RKO (cell line): ENCODE results near the gene ALDH1A3.

Experiments
- DNase-seq: peaks from one replicate; pipeline ENCODE4 v3.0.0-alpha.2; 2016; ENCODE audit warnings: low spot score

The ALDH1A3 gene

DNA sequence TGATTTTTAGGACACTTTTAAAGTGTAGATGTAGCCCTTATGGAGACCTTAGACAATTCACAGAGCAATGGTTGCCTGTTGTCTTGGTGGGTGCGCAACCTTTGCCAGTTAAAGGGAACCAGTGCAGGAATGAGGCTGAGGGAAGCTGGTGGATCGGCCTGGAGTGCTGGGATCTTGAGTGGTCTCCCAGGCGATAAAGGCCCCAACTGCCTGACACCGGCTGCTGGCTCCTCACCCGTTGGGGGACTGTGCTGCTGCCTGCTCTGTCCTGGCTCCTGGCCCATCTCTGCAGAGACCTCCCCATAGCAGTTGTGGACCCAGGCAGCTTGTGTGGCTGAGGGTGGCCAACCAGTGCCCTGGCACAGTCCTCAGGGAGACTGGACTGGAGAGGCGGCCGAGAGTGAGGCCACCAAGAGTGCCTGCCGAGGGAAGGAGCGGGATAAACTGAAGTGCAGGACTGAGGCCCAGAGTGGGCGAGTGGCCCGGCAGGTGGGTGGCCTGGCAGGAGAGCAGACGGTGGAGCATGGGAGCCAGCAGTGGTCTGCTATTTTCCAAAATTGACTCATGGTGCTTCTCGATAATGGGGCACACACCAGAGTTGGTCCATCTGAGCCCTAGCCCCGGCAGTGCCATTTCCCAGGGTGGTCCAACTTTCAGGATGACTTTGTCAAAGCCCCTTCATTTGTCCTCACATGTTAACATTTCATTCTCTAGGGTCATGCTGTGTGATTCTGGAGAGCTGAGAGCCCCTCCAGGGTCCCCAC is 2.1 kb downstream of the ALDH1A3 start:
- no peak for DNase-seq

DNA sequence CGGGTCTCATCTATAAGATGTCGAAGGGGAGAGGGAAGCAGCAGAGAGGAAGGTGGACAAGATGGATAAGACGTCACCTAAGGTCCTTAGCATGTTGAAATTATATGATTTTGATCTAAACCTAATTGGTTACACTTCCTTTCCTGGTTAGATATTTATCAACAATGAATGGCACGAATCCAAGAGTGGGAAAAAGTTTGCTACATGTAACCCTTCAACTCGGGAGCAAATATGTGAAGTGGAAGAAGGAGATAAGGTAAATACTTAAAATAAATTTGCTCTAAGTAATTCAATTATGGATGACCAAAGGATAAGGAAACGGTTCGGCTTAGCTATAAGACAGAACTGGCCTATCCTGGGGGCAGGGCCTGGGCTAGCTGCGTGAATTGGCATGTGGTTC is 5.5 kb downstream of the ALDH1A3 start:
- DNase-seq = no peak

DNA sequence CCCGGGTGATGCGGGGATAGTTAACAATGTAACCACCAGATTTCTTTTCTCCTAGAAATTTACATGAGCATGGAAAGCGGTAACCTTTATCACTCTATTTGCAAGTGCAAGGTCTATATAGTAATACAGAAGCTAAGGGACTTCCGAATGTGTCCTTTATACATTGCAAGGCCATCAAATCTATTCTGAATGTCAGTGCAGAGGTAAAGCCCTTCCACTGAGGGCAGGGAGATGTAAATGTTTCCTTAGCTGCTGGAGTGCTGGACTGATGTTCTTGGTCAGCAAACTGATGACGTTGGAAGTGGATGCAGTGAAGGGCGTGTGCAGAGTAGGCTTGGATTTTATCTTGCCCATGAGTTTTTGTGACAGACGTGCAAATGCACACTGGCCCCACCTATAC is 6.2 kb downstream of the ALDH1A3 start:
- no peak for DNase-seq

DNA sequence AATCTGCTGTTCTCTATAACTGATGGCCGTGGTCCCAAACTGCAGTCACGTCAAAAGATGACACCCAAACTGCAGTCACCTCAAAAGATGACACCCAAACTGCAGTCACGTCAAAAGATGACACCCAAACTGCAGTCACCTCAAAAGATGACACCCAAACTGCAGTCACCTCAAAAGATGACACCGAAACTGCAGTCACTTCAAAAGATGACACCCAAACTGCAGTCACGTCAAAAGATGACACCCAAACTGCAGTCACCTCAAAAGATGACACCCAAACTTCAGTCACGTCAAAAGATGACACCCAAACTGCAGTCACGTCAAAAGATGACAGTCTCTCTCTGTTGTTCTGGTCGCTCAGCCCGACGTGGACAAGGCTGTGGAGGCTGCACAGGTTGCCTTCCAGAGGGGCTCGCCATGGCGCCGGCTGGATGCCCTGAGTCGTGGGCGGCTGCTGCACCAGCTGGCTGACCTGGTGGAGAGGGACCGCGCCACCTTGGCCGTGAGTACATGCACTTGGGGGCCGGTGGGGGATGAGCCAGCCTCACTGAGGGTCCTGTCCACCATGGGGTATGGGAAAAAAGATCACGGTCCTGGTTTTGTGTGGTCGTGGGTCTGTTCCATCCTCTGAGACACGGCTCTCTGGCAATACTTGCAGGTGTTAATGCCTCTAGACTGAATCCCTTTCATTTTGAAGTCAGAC is 7.7 kb downstream of the ALDH1A3 start:
- no peak for DNase-seq

DNA sequence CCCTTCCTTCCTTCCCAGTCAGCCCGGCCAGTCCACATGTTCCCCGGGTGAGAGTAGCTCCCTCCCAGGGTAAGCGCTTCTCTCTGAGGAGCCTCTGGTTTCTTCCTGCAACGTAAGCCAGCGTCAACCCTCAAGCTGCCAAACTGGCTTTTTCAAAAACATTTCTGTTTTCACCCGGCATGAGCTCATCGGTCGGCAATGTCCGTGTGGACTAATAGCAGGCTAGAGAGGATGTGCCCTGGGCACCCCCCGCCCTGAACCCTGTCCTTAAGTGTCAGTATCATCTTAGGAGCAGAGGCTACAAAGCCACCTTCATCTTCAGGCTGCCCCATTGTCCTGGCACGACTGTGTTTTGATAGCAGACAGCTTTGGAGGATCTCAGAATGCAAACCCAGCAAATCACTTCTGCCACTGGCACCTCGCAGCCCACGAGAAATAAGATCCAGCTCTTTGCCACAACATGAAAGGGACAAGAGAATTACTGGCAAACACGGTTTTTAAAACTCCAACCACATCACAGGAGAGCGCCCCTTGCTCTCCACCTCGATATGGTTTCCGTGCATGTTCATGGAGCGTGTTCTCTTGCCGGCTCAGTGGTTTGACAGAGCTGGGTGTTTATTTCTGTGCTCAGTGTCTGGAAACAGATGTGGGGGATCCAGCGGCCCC is 9.9 kb downstream of the ALDH1A3 start:
- DNase-seq = no peak

DNA sequence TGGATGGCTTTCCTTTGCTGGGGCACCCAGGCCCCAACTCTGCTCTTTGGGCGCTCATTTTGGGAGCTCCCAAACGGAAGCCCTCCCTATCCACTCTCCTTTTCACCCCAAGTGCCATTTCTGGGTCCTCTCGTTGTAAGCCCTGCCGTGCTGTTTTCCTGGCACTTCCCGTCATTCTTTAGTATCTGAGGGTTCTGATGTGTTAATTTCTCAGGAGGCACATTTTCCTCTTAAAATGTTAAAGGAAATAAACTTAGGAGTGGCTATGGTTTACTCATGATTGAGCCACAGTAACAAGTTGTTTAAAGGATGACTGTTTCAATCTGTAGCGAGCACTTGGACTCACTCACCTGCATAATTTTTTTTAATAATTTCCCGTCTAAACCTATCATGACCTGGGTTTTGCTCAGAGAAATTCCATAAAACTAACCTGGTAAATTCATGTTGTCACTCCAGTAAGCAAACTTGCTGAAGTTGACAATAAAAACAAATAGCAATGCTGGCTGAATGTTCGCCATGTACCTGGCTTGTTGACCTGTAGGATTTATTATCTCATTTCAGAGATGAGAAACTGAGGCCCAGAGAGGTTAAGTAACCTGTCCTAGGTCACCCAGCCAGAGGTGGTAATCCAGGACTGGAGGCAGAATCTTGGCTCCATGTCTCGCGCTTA is 10.6 kb downstream of the ALDH1A3 start:
- DNase-seq = no peak

DNA sequence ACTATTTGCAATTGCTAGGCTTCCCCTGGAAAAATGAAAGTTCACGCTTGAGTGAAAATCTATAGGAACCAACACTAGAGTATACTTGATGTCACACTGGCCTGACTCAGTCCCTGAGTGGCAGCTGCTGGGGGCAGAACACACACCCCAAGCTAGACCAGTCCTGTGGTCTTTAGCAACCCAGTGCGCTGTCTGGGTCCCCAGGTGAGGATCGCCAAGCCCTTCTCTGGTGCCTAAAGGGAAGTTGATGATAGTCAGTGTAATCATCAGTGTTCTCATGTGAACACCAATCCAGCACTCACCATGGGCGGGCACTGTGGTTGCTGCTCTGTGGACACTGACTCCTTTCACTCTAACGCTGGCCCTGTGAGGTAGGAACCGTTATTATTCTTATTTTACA is 11.2 kb downstream of the ALDH1A3 start:
- no peak for DNase-seq

DNA sequence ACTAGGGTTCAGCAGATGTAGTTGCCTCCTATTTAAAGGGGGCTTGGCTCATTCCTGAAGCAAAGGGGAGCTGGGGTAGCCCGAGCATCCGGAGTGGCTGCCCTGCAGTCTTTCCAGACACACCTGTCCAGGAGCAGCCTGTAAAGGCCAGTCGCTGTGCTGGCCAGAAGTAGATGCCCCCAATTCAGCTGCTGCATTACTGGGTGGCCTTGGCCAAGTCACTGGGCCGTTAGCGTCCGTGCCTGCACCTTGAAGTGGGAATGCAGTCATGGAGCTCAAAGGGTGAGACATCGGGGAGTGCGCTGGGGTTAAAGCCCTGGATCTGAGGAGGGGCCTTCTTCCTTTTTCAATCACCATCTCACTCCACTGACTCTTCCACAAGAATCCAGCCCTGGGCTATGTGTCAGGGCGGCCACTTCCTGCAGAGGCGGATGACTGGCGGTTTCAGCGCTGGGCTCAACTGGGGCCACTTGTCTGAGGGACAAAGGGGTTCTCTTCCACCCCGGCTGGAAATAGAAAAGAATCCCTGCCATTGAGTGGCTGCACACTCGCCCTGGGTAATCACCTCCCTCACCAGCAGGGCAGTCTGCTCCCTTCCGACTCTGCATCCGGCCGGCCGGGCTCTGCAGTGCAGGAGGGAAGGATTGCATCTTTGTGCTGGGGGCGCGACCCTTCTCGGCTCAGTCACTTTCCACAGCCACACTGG is 11.8 kb downstream of the ALDH1A3 start:
- no peak for DNase-seq

DNA sequence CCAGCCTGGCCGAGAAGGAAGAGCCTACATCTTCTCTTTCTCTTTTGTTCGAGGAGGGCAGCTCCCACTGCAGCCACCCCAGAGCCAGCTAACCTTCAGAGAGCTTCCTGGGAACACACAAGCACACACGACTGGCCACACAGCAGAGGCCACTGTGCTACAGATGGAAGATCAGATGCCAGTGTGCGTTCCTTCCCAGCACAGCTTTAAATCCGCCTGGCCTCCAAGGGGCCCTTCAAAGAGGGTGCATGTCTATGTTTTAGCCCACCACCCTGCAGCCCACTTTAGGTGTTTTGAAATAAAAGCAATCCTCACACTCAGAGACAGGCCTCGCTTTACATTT is 12.4 kb downstream of the ALDH1A3 start:
- no peak for DNase-seq

DNA sequence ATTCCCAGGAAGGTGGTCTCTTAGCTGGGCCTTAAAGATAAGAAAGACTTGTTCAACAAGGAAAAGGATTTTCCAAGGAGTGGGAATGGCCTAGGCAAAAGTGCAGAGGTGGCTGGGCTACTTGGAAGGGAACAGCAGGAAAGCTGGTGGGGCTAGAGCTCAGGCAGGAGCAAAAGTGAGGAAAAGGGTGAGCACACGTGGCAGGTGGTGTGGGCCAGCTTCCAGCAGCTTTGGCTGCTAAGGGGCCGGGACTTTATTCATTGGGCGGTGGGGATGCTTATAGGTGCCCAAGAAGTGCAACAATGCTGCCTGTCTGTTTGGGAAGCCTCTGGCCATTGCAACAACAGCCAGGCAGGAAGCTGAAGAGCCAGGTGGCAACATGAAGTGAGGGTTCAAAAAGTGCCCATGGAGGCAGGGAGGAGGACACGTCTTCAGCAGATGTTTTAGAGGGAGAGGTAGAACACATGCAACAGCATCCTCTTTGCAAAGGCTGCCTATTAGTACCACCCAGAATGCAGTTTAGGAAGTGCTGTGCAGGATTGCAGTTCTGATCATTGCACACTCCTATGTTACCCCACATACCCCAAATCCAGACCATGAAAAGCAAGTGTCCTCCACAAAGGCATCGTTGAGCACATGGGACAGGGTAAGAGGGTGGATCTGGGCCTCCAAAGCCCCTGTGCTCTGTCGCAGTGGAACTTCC is 13.8 kb downstream of the ALDH1A3 start:
- DNase-seq = no peak

DNA sequence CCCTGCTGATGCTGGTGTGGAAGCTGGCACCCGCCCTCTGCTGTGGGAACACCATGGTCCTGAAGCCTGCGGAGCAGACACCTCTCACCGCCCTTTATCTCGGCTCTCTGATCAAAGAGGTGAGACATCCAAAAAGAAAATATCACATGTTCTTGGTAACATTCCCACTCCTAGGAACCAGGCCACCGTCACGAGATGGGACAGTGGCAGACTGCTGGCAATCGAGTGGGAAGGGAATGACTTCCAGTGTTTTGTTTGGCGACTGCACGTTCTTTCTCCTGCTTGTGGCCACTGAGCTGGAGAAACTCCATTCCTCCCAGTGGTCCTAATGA is 14.3 kb downstream of the ALDH1A3 start:
- no peak for DNase-seq

DNA sequence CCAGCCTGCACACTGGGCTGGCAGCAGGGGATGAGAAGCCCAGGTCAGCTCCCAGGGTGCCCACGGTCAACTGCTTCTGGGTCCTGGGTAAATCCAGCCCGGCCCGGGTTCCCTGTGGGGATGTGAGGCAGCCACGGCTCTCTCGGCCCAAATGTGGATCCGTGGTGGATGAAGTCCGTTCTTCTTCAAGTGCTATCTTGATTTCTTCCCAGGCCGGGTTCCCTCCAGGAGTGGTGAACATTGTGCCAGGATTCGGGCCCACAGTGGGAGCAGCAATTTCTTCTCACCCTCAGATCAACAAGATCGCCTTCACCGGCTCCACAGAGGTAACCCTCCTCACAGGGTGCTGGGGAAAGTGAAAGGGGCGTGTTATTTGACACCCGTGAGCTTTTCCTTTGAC is 16.1 kb downstream of the ALDH1A3 start:
- no peak for DNase-seq

DNA sequence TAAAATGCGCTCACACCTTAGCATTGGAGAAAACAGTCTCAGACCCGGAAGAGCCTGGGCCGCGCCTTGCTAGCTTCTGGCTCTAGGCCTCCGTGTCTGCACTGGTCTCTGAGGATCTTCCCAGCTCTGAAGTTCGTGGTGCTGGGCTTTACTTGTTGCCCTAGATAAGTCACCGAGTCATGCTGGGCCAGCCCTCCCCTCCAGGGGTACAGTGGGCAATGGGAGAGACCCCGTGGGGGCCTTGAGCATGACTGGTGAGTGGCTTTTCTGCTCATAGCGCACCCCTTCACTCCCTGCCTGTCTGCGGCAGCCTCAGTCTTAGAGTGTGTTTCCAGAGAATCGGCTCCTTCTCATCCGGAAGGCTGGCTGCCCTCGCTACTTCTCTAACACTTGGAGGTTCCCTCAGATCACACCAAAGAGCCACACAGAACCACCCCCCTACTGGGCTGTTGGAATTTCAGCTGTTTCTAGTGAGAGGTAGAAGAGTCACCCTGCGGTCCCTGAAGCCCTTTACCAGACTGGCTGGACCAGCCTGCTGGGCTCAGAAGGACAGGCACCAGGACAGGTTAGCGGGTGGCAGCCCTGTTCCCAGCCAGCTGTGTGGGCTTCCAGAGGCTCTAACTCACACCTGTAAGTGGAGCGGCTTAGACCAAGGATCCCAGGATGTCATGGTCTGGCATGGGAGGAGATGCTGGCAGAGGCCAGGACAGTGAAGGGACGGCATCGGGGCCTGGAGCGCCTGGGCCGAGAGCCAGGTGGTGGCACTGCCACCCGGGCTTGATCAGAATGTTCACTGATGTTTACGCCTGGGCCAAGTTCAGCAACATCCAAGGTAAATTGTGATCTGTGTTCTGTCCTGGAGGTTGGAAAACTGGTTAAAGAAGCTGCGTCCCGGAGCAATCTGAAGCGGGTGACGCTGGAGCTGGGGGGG is 17.9 kb downstream of the ALDH1A3 start:
- DNase-seq = no peak

DNA sequence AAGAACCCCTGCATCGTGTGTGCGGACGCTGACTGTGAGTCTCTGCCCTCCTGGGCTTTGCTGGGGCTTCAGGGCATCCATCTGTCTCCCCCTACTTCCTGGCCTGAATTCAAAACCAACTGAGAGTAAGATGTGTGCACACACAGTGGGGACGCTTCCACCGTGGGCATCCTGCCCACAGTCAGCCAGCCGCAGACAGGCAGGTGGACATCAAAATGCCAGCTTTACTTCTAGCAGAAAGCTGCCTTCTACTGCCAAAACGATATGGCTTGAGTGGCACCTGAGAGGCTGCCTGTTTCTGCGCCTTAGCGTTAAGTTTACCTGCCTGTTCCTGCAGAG is 18.5 kb downstream of the ALDH1A3 start:
- no peak for DNase-seq

DNA sequence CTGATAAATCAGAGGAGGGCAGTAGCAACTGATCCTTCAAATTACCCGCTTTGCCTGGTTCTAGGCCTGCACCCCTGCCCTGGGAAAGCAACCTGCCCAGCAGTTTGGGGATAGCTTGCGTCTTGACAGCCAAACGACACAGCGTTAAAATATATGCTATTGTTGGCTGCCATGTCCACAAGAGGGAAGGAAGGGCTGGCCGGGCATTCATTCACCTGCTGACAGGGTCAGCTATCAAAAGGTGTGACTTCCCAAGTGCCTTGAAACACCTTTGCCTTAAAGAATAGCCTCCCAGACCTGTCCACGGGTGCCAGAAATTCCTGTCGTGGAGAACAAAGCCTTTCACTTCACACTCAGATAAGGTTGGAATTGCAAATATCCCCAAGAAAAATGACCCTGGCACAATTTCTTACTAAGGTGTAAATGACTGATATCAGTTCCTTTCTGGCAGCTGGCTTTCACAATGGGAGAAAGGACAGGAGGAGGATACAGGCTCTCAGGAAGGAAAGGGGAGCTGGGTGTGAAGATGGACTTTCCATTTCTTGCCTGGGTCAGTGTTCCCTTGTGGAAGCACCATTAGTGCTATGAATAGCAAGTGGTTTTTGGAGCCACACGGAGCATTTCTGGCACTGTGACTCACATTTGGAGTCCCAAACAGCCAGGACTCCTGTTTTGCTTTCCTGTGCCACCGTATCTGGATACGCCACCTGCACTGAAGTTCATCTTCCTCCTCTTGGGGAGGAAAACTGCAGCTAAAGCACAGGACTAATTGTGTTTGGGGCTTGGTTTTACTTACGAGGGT is 19.2 kb downstream of the ALDH1A3 start:
- DNase-seq = no peak

DNA sequence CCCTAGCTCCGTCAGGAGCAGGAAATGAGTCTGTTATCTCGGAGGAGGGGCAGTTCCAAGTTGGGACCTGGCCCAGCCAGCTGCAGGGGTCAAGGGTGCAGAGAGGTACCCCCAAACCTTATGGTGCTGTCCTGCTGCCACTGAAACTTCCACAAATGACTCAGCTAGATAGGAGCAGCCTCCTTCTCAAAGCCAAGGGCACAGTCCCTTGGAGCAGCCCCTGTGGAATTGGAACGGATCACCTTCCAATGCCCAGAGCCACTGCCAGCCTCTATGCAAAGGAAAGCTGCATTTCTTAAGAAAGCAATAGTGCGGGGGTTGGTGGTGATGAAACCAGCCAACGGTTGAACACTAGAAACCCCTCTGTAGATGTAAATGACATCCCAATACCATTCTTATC is 20.0 kb downstream of the ALDH1A3 start:
- DNase-seq = no peak

DNA sequence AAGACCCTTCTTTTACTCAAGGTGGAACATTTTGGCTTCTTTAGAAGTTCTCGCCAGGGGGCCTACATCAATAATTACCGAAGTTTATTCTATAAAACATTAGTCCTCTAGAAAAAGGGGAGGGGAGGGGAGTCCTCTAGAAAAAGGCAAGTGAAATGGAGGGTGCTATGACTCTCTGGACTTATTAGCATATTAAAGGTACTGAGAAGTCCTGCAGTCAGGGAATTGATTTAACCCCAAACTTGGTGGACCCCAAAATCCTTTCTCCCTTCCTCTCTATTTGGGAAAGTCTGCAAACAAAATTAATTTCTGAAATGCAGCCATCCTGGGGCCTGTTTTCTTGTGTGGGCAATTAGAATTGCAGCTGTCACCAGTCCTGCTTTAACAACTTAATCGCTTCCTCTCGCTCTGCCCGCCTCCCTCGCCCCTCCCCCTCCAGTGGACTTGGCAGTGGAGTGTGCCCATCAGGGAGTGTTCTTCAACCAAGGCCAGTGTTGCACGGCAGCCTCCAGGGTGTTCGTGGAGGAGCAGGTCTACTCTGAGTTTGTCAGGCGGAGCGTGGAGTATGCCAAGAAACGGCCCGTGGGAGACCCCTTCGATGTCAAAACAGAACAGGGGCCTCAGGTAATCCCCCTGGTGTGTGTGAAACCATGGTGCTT is 20.6 kb downstream of the ALDH1A3 start:
- no peak for DNase-seq

DNA sequence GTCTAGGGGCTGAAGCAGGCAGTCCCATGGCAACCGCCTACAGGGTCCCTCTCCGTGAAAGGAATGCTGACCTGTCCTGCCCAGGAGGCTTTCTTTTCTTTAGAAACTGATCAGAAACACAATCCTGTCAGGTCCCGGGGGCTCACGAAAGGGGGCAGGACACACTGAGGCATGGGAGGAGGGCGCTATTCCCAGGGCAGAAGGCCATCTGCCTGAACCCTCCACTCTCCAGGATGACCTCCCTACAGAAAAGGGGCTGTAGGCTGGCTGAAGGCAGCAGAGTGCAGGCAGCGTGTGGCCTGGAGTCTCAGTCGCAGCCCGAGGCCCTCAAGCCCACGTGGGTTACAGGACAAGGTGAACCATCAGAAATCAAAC is 21.2 kb downstream of the ALDH1A3 start:
- no peak for DNase-seq

DNA sequence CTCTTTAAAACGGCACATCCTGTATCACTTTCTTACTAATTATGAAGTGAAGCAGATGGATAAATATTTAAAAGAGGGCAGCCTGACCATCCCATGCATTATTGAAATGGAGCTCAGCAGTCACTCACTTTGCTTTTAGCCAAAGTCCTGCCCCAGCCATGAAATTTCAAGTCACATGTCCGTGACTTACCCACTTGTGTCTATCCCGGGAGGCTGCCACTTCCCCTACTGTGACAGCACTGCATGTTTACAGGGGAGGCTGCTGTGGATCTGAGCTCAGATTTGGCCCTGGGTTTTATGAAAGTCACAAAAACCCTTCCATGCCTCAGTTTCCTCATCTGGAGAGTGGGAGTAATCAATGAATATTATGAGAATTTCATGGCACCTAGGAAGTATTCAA is 21.7 kb downstream of the ALDH1A3 start:
- DNase-seq = no peak
